HG03342 (cell line): ENCODE data around the gene COX6A1.

ENCODE experiments used
- ATAC-seq: cut with Tn5 transposase; IDR thresholded peaks from one replicate; pipeline ENCODE4 v1.9.1; 2021; ENCODE audit warnings: mild to moderate bottlenecking, moderate library complexity; ENCODE audit not compliant: unreplicated experiment

The COX6A1 gene

DNA sequence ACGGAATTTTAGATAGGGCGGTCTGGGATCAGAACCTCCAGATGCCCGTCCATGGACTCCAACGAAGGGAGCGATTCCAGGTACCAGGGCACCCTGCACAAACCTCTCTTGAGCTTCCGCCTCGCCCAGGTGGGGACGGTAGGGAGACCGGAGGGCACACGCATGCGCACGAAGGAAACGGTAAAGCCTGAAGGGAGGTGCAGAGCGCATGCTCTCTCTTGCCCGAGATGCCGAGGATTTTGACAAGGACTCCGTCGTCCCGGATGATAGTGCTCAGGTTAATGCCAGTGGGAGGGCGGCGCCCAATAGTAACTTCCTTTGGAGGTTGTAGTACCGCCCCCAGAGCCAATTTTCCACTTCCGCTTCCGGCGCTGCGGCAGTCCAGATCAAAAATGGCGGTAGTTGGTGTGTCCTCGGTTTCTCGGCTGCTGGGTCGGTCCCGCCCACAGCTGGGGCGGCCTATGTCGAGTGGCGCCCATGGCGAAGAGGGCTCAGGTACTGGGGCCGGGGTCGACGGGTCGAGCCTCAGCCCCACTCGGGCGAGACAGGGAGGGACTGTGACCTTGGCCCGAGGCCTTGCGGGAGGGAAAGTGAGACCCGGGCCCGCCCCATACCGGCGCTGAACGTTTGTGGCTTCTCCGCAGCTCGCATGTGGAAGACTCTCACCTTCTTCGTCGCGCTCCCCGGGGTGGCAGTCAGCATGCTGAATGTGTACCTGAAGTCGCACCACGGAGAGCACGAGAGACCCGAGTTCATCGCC is at the start of gene COX6A1:
Gene COX6A1, plus strand, starts transcription at position 379 of the 760 bp plus-strand sequence. Its CDS starts 14 bp downstream, at position 393.
- peak; percentile 97 for ATAC-seq

GRCh38 chr12:120388691-120389481 is 49.0 kb upstream of the COX6A1 start:
- no peak for ATAC-seq

DNA sequence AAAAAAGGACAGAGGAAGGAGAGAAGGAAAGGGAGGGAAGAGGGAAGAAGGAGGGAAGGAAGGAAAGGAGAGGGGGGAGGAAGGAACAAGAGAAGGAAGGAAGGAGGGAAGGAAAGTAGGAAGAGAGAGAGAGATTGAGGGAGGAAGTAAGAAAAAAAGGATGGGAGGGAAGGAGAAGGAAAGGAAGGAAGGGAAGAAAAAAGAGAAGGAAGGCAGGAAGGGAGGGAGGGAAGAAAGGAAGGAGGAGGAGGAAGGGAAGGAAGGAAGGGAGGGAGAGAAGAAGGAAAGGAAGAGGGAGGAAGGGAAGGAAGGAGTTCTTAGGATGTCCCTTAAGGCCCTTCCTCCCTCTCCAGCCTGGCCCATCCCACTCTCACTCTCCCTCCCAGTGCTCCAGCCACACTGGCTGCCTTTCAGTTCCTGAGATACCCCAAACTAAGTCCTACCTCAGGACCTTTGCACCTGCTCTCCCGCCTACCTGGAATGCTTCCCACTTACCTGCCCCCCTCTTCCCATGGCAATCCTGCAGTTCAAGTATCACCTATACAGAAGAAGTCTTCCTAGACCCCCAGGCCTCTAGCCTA is 47.3 kb upstream of the COX6A1 start:
- ATAC-seq = no peak

DNA sequence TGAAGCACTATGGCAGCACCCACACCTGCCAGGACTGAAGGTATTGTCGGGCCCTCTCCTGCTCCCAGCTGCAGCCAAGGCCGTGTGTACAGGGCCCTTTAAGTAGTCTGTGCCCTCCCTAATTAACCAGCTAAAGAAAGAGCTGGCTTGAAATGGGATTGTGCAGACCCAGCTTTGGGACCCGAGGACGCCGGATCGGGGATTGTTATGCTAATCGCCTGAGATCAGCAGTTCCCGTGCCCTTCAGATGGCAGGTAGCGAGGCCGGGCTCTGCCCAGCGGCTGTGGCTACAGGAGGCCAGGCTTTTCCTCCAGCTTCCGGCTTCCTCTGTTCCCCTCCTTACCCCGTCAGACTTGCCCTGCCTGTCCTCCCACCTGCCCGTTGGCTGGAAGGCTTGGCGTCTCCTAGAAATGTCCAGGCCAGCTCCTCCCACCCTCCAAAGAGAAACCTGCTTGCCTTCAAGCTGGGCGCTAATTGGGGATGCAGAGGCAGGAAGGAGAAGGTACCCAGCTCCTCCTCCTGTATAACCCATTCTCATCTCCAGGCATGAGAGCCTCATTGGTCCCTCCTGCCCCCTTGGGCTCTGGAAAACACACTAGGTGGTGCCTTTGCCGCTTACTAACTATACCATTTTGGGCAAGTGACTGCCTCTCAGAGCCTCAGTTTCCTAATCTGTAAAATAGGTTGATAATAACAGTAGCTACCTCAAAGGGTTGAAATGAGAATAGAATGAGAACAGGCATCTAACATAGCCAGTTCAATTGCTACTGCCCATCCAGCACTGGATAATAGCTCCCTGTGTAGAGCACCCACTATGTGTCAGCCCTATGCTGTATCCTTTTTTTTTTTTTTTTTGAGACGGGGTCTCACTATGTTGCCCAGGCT is 43.2 kb upstream of the COX6A1 start:
- no peak for ATAC-seq

GRCh38 chr12:120397824-120398540 is 39.9 kb upstream of the COX6A1 start:
- ATAC-seq = no peak

DNA sequence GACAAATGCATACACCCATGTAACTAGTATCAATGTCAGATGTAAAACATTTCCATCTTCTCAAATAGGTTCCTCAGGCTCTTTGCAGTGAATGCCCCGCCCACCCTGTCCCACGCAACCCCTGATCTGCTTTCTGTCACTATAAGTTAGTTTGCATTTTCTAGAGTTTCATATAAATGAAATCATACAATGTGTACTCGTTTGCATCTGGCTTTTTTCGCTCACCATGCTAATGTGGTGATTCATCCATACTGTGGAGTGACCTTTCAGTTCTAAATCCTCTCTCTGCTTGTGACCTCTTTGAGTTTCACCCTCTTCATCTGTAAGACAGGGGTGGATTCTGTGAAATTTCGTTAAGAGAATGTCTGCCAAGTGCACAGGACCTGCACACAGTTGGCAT is 38.4 kb upstream of the COX6A1 start:
- ATAC-seq = no peak

DNA sequence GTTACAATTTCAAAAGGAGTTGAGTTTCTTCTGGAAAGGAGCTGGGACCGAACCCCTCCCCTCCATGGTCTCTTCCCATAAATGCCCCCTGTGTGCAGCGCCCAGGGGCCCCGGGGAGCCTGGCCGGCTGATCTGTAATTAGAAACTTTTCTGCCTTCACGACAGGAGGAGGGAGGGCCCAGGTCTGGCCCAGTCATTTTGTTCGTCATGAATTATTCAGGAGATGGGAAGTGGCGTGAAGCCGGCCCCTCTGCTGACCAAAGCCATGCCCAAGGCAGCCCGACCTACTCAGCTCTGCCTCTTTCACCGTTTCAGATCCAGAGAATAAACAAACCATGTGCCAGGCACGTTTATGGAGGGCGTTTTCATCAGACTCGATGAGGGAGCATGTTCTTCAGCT is 35.7 kb upstream of the COX6A1 start:
- no peak for ATAC-seq

DNA sequence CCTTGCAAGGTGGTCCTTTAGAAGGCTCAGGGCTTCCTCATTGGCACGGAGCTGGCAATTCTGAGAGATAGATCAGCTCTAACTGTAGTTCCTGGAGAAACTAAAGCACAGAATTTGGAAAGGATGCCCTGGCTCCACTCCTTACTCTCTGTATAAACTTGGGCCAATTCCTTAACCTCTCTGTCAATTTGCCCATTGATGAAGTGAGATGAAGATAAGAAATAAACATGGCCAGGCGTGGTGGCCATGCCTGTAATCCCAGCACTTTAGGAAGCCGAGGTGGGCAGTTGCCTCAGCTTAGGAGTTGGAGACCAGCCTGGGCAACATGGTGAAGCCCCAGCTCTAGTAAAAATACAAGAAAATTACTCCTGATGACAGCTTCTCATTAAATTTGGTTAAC is 34.0 kb upstream of the COX6A1 start:
- no peak for ATAC-seq

DNA sequence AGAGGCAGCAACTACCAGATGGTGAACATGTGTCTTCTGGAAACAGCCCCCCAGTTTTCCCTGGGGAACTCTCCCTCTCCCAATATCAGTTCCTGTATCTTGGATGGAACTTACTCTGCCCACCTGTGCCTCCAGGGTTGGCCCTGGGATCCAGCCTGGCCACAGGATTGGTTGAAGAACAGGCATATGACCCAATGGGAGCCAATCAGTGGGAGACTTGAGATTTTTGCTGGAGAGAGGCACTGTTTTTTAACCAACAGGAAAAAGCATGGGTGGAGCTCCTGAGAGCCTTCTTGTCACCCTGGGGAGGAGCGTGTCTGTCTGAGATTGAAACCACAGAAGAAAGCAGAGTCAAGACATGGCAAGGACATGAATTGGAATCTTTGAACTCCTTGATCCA is 33.6 kb upstream of the COX6A1 start:
- no peak for ATAC-seq

GRCh38 chr12:120406069-120406468 is 31.8 kb upstream of the COX6A1 start:
- ATAC-seq = no peak

DNA sequence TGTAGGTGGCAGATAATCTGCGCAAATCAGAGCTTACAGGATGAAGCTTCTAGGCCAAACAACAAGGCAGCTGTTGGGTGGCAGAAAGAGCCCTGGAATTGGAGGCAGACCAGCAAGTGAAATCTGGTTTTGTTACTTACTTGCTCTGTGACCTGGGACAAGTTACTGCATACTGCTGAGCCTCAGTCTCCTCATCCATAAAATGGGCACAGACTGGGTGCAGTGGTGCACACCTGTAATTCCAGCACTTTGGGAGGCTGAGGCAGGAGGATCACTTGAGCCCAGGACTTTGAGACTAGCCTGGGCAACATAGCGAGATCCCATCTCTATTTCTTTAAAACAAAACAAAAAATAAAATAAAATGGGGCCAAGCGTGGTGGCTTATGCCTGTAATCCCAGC is 31.4 kb upstream of the COX6A1 start:
- ATAC-seq = no peak

DNA sequence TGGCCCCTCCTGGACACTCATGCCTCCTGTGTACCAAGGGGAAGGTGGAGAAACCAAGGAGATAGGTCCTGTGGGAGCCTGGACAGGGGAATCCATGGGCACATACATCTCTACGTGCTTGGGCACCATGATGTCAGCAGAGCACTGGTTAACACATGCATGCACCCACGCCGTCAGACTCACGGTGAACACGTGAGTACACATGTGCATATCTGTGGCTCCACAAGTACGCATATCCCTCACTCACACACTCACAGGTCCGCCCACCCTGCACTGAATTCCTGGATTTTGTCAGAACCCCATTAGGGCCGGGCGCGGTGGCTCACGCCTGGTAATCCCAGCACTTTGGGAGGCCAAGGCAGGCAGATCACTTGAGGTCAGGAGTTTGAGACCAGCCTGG is 29.1 kb upstream of the COX6A1 start:
- no peak for ATAC-seq

GRCh38 chr12:120412421-120412820 is 25.5 kb upstream of the COX6A1 start:
- no peak for ATAC-seq

DNA sequence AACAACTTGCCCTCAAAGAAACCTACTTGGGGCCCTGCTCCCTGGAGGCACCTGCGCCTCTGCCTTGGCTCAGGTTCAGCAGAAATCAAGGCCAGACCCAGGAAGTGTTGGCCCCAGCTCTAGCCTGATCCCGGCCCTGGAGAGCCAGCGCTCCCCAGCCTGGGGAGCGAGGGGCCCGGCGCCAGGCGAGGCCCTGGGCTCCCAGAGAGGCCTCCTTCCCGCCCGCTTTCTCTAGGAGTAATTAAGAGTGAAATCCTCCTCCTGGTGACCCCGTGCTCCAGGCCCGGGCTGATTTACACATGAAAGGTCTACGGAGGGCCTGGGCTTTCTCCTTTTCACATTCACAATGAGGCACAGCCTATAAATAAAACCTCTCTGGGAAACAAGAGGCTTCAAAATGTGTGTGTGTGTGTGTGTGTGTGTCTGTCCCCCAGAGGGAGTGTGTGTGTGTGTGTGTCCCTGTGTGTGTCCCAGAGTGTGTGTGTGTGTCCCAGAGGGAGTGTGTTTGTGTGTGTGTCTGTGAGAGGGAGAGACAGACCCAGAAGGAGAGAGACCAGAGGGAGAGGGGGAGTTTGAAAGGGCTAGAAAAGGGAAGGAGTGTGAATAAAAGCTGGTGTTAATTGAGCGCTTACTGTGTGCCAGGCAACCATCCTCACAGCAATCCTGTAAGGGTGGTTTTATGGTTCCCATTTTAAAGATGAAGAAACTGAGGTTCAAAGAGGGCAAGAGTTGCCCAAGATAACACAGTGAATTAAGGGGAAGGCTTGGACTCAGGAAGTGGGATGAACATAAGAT is 23.8 kb upstream of the COX6A1 start:
- no peak for ATAC-seq

DNA sequence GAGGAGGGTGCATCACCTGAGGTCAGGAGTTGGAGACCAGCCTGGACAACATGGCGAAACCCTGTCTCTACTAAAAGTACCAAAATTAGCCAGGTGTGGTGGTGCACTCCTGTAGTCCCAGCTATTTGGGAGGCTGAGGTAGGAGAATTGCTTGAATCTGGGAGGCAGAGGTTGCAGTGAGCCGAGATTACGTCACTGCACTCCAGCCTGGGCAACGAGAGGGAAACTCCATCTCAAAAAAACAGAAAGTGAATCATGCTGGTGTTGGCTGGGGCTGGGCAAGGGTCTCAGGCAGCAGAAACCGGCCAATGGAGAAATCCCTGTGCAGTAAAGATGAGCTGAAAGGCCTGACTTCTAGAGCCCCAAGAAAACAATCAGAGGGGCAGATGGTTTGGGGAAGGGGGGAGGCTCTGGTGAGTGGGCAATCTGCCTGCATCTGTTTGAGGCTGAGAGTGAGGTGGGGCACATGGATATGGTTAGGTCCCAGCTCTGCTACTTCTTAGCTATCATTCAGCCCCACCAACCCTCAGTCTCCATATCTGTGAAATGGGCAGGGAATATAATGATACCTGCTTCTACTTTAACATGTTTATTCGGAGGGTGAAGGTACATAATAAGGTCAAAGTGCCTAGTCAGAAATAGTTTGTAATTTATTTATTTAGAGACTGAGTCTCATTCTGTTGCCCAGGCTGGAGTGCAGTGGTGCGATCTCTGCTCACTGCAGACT is 21.3 kb upstream of the COX6A1 start:
- no peak for ATAC-seq

DNA sequence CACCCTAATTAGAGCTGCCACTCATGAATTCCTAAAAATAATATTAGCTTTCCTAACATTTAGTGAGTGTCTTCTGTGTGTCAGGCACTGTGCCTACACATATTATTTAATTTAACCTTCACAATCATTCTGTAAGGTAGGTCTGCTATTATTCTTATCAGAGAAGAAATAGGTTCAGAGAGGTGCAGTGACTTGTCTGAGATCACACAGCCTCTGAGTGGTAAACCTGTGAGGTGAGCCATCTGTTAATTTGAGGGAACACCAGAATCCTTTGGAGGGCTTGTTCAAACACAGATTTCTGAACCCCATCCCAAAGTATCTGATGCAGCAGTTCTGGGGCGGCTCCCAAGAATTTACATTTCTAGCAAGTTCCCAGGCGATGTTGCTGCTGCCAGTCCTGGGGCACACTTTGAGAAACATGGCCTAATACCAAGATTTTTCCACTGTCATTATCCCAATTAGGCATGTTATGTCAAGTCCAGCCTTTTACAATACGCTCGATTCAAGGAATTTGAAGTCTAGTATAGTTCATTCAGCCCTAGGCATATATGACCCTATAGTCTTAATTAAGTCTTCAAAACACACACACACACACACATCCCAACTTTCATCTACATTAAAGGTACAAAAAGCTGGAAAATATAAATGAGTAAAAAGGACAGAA is 19.9 kb upstream of the COX6A1 start:
- no peak for ATAC-seq

DNA sequence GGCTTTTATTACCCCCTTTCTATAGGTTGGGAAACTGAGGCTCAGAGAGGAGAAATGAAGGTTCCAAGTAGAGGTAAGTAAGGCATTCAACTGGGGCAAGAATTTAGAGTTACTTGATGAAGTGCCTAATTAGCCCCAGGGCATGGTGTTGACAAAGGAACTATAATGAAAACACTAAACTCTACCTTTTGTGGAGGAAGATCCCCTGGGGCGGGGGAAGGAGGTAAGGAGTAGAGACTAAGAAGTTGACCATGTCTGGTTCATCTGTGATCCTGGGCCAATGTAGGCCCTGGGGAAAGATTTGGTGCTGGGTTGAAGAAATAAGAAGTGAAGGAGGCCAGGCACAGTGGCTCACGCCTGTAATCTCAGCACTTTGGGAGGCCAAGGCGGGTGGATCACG is 16.2 kb upstream of the COX6A1 start:
- ATAC-seq = no peak

- ATAC-seq = no peak
These were observed 14.9 kb upstream of the COX6A1 start for GRCh38 chr12:120422892-120423456.
